H1 (cell line): ENCODE measurements around the gene EVX2. TPM values are rescaled to one million over a fixed set of nuclear protein-coding genes. Genes with fewer than 3 reads are reported as not detected.

Source experiments
- BACH1 ChIP-seq: IDR thresholded peaks from 2 replicates; pipeline ENCODE4 v1.6.1; 2012; ENCODE audit warnings: low read length, improper control_type of control experiment
- EP300 ChIP-seq, 2 experiments: IDR thresholded peaks; 1 replicate in 1 of 2; 2 replicates in 1 of 2; pipeline ENCODE4 v1.6.1; 2011 to 2012; ENCODE audit warnings: low read depth in 2 of 2, low read length in 2 of 2, mild to moderate bottlenecking in 2 of 2, borderline replicate concordance in 1 of 2, inconsistent platforms in 1 of 2, moderate library complexity in 1 of 2
- PHF8 ChIP-seq: fragments of 200-600 bp; sonication (generic); conservative IDR thresholded peaks from 2 replicates; pipeline ENCODE4 v1.7.1; 2012; ENCODE audit warnings: low read depth, mild to moderate bottlenecking, inconsistent platforms, low read length, moderate library complexity
- POLR2A ChIP-seq, 2 experiments: IDR thresholded peaks; 1 replicate in 1 of 2; 2 replicates in 1 of 2; pipeline ENCODE4 v1.6.1; 2011; ENCODE audit warnings: low read depth in 2 of 2, low read length in 2 of 2, mild to moderate bottlenecking in 2 of 2; ENCODE audit errors: control extremely low read depth in 1 of 2
- POU5F1 ChIP-seq: IDR thresholded peaks from 2 replicates; pipeline ENCODE4 v1.6.1; 2011; ENCODE audit warnings: low read depth, mild to moderate bottlenecking, low read length, moderate library complexity
- RFX5 ChIP-seq: IDR thresholded peaks from 2 replicates; pipeline ENCODE4 v1.6.1; 2011; ENCODE audit warnings: low read depth, low read length, improper control_type of control experiment, borderline replicate concordance
- RXRA ChIP-seq: IDR thresholded peaks from 2 replicates; pipeline ENCODE4 v1.6.1; 2011; ENCODE audit warnings: low read depth, mild to moderate bottlenecking, low read length, moderate library complexity; ENCODE audit not compliant: insufficient read depth
- SIRT6 ChIP-seq: IDR thresholded peaks from one replicate; pipeline ENCODE4 v1.7.1; 2012; ENCODE audit warnings: low read length, inconsistent platforms
- TBP ChIP-seq: IDR thresholded peaks from 2 replicates; pipeline ENCODE4 v1.6.1; 2011; ENCODE audit warnings: low read depth, low read length, improper control_type of control experiment
- polyA plus RNA-seq, 7 experiments: library from polyadenylated mRNA; depleted of rRNA in 3 of 7; stranded (reverse) in 5 of 7; unstranded in 2 of 7; fragments of >200 nt in 5 of 7; fragments of 200-250 nt in 2 of 7; gene quantifications; 1 replicate in 5 of 7; 2 replicates in 1 of 7; 4 replicates in 1 of 7; pipeline versions ENCODE4 v1.2.1 to v1.2.3, GENCODE V29; 2011 to 2013; ENCODE audit warnings: missing spikeins in 2 of 7, mixed read lengths in 2 of 7
- total RNA-seq: library from RNA; stranded (reverse); fragmentation: NEBNext Ultra II Directional; extraction: Animal tissue kit (Norgen Biotek cat#: 25700); gene quantifications from 2 replicates; pipeline ENCODE4 v1.2.1, GENCODE V29; 2021
- TF ChIP-seq, protein P1 (sequence below): fragments of 300-600 bp; sonication (generic); IDR thresholded peaks from 2 replicates; pipeline ENCODE4 v1.7.1; 2012; ENCODE audit warnings: low read length, moderate library complexity, mild to moderate bottlenecking, inconsistent platforms; ENCODE audit not compliant: insufficient replicate concordance

EVX2 gene
- total and polyA plus RNA-seq, 2 of the 8 experiments (the other 6 are each of a cell fraction or from before 2014, with no cell fraction given), result not detected

GRCh38 chr2:176132205-176133171 lies 48.7 kb upstream of the EVX2 start (continued):
- TF ChIP-seq BACH1 (no peak), RFX5 (no peak), RXRA (no peak), SIRT6 (no peak), TBP (no peak), EP300 (IDR thresholded peaks at IDR 0.05; ENCODE audit: borderline replicate concordance in 1 of 2, low read depth in 2 of 2, low read length in 2 of 2) (no peak), POU5F1 (no peak), POLR2A (IDR thresholded peaks at IDR 0.05; ENCODE audit: control extremely low read depth in 1 of 2, low read depth in 2 of 2, low read length in 2 of 2) (no peak), PHF8 (no peak)
- TF ChIP-seq, protein P1, sequence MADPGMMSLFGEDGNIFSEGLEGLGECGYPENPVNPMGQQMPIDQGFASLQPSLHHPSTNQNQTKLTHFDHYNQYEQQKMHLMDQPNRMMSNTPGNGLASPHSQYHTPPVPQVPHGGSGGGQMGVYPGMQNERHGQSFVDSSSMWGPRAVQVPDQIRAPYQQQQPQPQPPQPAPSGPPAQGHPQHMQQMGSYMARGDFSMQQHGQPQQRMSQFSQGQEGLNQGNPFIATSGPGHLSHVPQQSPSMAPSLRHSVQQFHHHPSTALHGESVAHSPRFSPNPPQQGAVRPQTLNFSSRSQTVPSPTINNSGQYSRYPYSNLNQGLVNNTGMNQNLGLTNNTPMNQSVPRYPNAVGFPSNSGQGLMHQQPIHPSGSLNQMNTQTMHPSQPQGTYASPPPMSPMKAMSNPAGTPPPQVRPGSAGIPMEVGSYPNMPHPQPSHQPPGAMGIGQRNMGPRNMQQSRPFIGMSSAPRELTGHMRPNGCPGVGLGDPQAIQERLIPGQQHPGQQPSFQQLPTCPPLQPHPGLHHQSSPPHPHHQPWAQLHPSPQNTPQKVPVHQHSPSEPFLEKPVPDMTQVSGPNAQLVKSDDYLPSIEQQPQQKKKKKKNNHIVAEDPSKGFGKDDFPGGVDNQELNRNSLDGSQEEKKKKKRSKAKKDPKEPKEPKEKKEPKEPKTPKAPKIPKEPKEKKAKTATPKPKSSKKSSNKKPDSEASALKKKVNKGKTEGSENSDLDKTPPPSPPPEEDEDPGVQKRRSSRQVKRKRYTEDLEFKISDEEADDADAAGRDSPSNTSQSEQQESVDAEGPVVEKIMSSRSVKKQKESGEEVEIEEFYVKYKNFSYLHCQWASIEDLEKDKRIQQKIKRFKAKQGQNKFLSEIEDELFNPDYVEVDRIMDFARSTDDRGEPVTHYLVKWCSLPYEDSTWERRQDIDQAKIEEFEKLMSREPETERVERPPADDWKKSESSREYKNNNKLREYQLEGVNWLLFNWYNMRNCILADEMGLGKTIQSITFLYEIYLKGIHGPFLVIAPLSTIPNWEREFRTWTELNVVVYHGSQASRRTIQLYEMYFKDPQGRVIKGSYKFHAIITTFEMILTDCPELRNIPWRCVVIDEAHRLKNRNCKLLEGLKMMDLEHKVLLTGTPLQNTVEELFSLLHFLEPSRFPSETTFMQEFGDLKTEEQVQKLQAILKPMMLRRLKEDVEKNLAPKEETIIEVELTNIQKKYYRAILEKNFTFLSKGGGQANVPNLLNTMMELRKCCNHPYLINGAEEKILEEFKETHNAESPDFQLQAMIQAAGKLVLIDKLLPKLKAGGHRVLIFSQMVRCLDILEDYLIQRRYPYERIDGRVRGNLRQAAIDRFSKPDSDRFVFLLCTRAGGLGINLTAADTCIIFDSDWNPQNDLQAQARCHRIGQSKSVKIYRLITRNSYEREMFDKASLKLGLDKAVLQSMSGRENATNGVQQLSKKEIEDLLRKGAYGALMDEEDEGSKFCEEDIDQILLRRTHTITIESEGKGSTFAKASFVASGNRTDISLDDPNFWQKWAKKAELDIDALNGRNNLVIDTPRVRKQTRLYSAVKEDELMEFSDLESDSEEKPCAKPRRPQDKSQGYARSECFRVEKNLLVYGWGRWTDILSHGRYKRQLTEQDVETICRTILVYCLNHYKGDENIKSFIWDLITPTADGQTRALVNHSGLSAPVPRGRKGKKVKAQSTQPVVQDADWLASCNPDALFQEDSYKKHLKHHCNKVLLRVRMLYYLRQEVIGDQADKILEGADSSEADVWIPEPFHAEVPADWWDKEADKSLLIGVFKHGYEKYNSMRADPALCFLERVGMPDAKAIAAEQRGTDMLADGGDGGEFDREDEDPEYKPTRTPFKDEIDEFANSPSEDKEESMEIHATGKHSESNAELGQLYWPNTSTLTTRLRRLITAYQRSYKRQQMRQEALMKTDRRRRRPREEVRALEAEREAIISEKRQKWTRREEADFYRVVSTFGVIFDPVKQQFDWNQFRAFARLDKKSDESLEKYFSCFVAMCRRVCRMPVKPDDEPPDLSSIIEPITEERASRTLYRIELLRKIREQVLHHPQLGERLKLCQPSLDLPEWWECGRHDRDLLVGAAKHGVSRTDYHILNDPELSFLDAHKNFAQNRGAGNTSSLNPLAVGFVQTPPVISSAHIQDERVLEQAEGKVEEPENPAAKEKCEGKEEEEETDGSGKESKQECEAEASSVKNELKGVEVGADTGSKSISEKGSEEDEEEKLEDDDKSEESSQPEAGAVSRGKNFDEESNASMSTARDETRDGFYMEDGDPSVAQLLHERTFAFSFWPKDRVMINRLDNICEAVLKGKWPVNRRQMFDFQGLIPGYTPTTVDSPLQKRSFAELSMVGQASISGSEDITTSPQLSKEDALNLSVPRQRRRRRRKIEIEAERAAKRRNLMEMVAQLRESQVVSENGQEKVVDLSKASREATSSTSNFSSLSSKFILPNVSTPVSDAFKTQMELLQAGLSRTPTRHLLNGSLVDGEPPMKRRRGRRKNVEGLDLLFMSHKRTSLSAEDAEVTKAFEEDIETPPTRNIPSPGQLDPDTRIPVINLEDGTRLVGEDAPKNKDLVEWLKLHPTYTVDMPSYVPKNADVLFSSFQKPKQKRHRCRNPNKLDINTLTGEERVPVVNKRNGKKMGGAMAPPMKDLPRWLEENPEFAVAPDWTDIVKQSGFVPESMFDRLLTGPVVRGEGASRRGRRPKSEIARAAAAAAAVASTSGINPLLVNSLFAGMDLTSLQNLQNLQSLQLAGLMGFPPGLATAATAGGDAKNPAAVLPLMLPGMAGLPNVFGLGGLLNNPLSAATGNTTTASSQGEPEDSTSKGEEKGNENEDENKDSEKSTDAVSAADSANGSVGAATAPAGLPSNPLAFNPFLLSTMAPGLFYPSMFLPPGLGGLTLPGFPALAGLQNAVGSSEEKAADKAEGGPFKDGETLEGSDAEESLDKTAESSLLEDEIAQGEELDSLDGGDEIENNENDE, result no peak
